GM06990 (cell line): ENCODE data around the gene CALHM5.

ENCODE experiments used
- DNase-seq: peaks from one replicate; pipeline ENCODE4 v3.0.0-alpha.2; 2011; ENCODE audit not compliant: insufficient read length; ENCODE audit errors: extremely low read depth
- H3K27me3 ChIP-seq: replicated peaks from 2 replicates; pipeline ENCODE4 v1.6.0; 2011; ENCODE audit warnings: low read length; ENCODE audit not compliant: control insufficient read depth, insufficient read depth
- H3K36me3 ChIP-seq: 2 replicates; pipeline ENCODE4 v1.5.1; 2011; ENCODE audit warnings: low read length; ENCODE audit not compliant: control insufficient read depth, insufficient read depth
- H3K4me3 ChIP-seq: replicated peaks from 2 replicates; pipeline ENCODE4 v1.5.1; 2011; ENCODE audit warnings: low read depth, mild to moderate bottlenecking, control low read depth, low read length
- CTCF ChIP-seq: IDR thresholded peaks from 2 replicates; pipeline ENCODE4 v1.5.1; 2011; ENCODE audit warnings: low read length, control low read depth, mild to moderate bottlenecking, inconsistent platforms; ENCODE audit not compliant: insufficient read depth, poor library complexity, severe bottlenecking

Gene CALHM5

GRCh38 chr6:116524236-116524635, 12.8 kb downstream of the CALHM5 start:
- Histone ChIP-seq H3K36me3 (no peaks in the 10 kb centered on the region), H3K4me3 (no peak overlapping the region), H3K27me3 (no peaks in the 10 kb centered on the region)
- no peak for TF ChIP-seq CTCF
- no peak for DNase-seq

GRCh38 chr6:116528133-116528532, 16.7 kb downstream of the CALHM5 start:
- TF ChIP-seq CTCF: no peak
- H3K4me3 ChIP-seq: no peak overlapping the region
- no peaks in the 10 kb centered on the region for H3K27me3 ChIP-seq
- no peak for DNase-seq
- H3K36me3 ChIP-seq: no peaks in the 10 kb centered on the region

GRCh38 chr6:116528780-116529179, 17.3 kb downstream of the CALHM5 start:
- no peak for TF ChIP-seq CTCF
- Histone ChIP-seq H3K27me3 (no peaks in the 10 kb centered on the region), H3K36me3 (no peaks in the 10 kb centered on the region), H3K4me3 (no peak overlapping the region)
- DNase-seq: no peak

GRCh38 chr6:116529466-116530290, 18.2 kb downstream of the CALHM5 start:
- Histone ChIP-seq H3K4me3 (no peak overlapping the region), H3K36me3 (no peaks in the 10 kb centered on the region), H3K27me3 (no peaks in the 10 kb centered on the region)
- DNase-seq: no peak
- TF ChIP-seq CTCF: no peak

- no peak for DNase-seq
- Histone ChIP-seq H3K36me3 (no peaks in the 10 kb centered on the region), H3K27me3 (no peaks in the 10 kb centered on the region), H3K4me3 (no peak overlapping the region)
- TF ChIP-seq CTCF: no peak
These were observed 19.0 kb downstream of the CALHM5 start for GRCh38 chr6:116530436-116530835.
